Stimulated activated CD4-positive, alpha-beta T cell treated with anti-CD3 and anti-CD28 coated beads, Interleukin-4, amount 100 ng/mL, for 1 hour (primary cell): Measurements from ENCODE around the gene ZNF284.
"Not testable (repeated sequence)": the region's sequence is repeated elsewhere in the genome, so short reads cannot be mapped to it uniquely, and the experiment has no call there.

Experiments
- DNase-seq: peaks from one replicate; pipeline ENCODE4 v3.0.0-alpha.2; 2020

ZNF284 gene

DNA sequence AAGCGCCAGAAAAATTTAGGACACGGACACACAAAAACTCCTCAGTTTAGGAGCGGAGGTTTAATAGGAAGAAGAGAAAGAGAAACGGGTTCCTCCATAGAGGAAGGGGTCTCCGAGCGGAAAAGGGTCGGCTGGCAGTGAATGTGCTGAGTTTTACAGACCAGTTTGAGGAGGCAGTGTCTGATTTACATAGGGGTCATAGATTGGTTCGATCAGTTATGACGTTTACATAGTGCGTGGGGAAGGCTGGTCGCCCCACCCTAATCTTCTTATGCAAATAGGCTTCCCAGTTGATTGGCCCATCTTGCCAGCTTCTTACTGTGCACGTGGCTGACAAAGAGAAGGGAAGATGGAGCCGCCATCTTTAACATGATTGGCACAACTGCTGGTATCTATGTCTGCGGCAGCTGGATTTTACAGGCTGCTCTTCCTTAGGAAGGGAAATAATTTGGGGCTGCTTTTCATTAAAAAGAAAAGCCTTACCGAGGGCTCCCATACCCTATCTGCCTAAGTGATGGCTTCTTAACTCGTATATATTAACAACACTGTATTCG, 40.0 kb downstream of the ZNF284 start:
- DNase-seq = no peak

- DNase-seq = no peak
Measured at GRCh38 chr19:44112802-44113137, 40.8 kb downstream of the ZNF284 start.

- peak; percentile 77 for DNase-seq
Measured at GRCh38 chr19:44113138-44113783, 41.3 kb downstream of the ZNF284 start, which contains the start of gene ZNF225. Gene ZNF225 (plus strand): TSS chr19:44113399. CDS start chr19:44115828, 2,429 bp downstream.

GRCh38 chr19:44113784-44114390, 41.9 kb downstream of the ZNF284 start:
- no peak for DNase-seq

DNA sequence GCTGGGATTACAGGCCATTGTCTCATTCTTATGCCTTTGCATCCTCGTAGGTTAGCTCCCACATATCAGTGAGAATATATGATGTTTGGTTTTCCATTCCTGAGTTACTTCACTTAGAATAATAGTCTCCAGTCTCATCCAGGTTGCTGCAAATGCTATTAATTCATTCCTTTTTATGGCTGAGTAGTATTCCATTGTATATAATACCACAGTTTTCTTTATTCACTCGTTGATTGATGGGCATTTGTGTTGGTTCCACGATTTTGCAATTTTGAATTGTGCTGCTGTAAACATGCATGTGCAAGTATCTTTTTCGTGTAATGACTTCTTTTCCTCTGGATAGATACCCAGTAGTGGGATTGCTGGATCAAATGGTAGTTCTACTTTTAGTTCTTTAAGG, 49.2 kb downstream of the ZNF284 start:
- not testable (repeated sequence) for DNase-seq

GRCh38 chr19:44131955-44132354, 60.0 kb downstream of the ZNF284 start:
- no peak for DNase-seq
